Measurements from ENCODE around the gene TEKT5. TPM values are rescaled to one million over a fixed set of nuclear protein-coding genes. Genes with fewer than 3 reads are reported as not detected.

The TEKT5 gene
- total and polyA plus RNA-seq, 4 donors: 0.13 to 0.92 TPM; not detected in 2

DNA sequence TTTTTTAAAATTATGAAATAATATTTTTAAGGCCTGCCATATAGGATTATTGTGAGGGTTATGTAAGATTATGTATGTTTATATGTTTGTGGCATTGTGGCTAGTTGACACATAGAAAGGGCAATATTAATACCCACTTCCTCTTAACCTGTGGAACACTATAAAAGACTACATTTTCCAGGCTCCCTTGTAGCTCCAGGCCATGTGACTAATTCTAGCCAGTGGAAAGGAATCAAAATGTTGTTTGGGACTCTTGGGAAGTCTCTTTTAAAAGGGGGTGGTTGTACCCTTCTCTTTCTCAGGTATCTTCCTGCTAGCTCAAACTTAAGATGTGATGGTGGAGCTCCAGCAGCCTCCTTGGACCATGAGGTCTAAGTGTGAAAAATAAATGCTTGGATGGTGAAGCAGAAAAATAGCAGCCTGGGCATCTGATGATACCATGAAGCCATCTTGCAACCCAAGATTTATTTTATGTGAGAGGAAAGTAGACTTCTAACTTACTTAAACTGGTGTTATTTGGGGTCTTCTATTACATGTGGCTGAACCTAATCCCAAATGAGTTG lies 39.2 kb downstream of the TEKT5 start:
- no peak for DNase-seq (ENCODE audit: low spot score)
- Histone ChIP-seq H3K4me1 (ENCODE audit: control insufficient read depth in 4 of 4, insufficient read depth in 4 of 4, low read length in 3 of 4) (peaks cover 2 to 15% (median 7%) of the 10 kb centered on the region in 4 donors), H3K9ac (ENCODE audit: low read depth in 1 of 2, low read length in 2 of 2) (no peak overlapping the region), H3K9me3 (ENCODE audit: control insufficient read depth in 4 of 4, low read length in 3 of 4) (no peaks in the 10 kb centered on the region), H3K27me3 (ENCODE audit: control insufficient read depth in 4 of 4, insufficient read depth in 4 of 4, low read length in 3 of 4) (no peaks in the 10 kb centered on the region), H3K27ac (ENCODE audit: low read depth in 1 of 2, low read length in 2 of 2) (no peak overlapping the region), H3K4me3 (ENCODE audit: low read depth in 1 of 3, low read length in 3 of 3) (no peak overlapping the region), H3K36me3 (ENCODE audit: control insufficient read depth in 4 of 4, insufficient read depth in 3 of 4, low read depth in 1 of 4, low read length in 3 of 4) (no peaks in the 10 kb centered on the region)
- TF ChIP-seq, protein P1, sequence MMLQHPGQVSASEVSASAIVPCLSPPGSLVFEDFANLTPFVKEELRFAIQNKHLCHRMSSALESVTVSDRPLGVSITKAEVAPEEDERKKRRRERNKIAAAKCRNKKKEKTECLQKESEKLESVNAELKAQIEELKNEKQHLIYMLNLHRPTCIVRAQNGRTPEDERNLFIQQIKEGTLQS (IDR thresholded peaks at IDR 0.05): no peak
- TF ChIP-seq, protein P2, sequence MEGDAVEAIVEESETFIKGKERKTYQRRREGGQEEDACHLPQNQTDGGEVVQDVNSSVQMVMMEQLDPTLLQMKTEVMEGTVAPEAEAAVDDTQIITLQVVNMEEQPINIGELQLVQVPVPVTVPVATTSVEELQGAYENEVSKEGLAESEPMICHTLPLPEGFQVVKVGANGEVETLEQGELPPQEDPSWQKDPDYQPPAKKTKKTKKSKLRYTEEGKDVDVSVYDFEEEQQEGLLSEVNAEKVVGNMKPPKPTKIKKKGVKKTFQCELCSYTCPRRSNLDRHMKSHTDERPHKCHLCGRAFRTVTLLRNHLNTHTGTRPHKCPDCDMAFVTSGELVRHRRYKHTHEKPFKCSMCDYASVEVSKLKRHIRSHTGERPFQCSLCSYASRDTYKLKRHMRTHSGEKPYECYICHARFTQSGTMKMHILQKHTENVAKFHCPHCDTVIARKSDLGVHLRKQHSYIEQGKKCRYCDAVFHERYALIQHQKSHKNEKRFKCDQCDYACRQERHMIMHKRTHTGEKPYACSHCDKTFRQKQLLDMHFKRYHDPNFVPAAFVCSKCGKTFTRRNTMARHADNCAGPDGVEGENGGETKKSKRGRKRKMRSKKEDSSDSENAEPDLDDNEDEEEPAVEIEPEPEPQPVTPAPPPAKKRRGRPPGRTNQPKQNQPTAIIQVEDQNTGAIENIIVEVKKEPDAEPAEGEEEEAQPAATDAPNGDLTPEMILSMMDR (IDR thresholded peaks at IDR 0.05; ENCODE audit: low read depth, low read length, missing input control): no peak
- TF ChIP-seq YY1 (IDR thresholded peaks at IDR 0.05) (no peak), RAD21 (IDR thresholded peaks at IDR 0.05) (no peak), EGR1 (IDR thresholded peaks at IDR 0.05; ENCODE audit: low read depth in 2 of 2) (no peak), NR2F2 (IDR thresholded peaks at IDR 0.05) (no peak), TAF1 (conservative IDR thresholded peaks at IDR 0.05) (no peak), FOXA1 (IDR thresholded peaks at IDR 0.05) (no peak)
- TF ChIP-seq, protein P3, sequence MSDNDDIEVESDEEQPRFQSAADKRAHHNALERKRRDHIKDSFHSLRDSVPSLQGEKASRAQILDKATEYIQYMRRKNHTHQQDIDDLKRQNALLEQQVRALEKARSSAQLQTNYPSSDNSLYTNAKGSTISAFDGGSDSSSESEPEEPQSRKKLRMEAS (IDR thresholded peaks at IDR 0.05): no peak
- TF ChIP-seq, protein P4, sequence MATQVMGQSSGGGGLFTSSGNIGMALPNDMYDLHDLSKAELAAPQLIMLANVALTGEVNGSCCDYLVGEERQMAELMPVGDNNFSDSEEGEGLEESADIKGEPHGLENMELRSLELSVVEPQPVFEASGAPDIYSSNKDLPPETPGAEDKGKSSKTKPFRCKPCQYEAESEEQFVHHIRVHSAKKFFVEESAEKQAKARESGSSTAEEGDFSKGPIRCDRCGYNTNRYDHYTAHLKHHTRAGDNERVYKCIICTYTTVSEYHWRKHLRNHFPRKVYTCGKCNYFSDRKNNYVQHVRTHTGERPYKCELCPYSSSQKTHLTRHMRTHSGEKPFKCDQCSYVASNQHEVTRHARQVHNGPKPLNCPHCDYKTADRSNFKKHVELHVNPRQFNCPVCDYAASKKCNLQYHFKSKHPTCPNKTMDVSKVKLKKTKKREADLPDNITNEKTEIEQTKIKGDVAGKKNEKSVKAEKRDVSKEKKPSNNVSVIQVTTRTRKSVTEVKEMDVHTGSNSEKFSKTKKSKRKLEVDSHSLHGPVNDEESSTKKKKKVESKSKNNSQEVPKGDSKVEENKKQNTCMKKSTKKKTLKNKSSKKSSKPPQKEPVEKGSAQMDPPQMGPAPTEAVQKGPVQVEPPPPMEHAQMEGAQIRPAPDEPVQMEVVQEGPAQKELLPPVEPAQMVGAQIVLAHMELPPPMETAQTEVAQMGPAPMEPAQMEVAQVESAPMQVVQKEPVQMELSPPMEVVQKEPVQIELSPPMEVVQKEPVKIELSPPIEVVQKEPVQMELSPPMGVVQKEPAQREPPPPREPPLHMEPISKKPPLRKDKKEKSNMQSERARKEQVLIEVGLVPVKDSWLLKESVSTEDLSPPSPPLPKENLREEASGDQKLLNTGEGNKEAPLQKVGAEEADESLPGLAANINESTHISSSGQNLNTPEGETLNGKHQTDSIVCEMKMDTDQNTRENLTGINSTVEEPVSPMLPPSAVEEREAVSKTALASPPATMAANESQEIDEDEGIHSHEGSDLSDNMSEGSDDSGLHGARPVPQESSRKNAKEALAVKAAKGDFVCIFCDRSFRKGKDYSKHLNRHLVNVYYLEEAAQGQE (IDR thresholded peaks at IDR 0.05): no peak

DNA sequence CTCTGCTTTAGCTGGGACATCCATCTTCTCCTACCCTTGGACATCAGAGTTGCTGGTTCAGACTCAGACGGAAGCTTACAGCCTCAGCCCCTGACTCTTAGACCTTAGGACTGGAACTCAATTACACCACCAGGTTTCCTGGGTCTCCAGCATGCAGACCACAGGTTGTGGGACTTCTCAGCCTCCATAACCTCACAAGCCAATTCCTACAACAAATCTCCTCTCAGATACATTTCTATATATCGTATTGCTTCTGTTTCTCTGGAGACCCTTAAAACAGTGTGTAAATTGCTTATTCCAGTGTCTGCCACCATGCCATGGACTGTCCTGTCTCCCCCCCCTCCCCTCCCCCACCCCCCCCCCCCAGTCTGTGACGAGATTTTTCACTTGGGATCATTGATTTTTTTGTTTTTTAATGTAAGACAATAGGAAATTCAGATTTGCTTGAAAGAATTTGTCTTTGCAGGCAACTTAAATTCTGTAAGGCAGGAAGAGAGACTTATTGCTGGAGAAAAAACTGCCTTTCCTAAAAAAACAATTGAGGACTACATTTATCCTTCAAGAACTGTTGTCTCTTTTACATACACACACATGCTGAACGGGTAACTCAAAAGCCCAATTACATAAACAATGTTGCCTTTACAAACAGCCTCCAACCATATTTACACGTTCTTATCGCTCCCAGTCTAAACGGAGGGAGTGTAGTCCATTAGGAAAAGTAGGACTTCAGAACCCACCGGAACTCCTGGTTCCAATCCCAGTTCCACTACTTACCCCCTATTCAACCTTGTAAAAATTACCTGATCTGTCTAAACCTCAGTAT lies 39.9 kb downstream of the TEKT5 start:
- 65% methylated on average over 8 of the region's 8 CpGs for WGBS
- Histone ChIP-seq H3K9ac (ENCODE audit: low read depth in 1 of 2, low read length in 2 of 2) (no peak overlapping the region), H3K4me1 (ENCODE audit: control insufficient read depth in 4 of 4, insufficient read depth in 4 of 4, low read length in 3 of 4) (peaks cover 0 to 15% (median 5%) of the 10 kb centered on the region in 4 donors), H3K27ac (ENCODE audit: low read depth in 1 of 2, low read length in 2 of 2) (no peak overlapping the region), H3K27me3 (ENCODE audit: control insufficient read depth in 4 of 4, insufficient read depth in 4 of 4, low read length in 3 of 4) (no peaks in the 10 kb centered on the region), H3K9me3 (ENCODE audit: control insufficient read depth in 4 of 4, low read length in 3 of 4) (no peaks in the 10 kb centered on the region), H3K36me3 (ENCODE audit: control insufficient read depth in 4 of 4, insufficient read depth in 3 of 4, low read depth in 1 of 4, low read length in 3 of 4) (no peaks in the 10 kb centered on the region), H3K4me3 (ENCODE audit: low read depth in 1 of 3, low read length in 3 of 3) (no peak overlapping the region)
- no peak for DNase-seq (ENCODE audit: low spot score)
- TF ChIP-seq, protein P5, sequence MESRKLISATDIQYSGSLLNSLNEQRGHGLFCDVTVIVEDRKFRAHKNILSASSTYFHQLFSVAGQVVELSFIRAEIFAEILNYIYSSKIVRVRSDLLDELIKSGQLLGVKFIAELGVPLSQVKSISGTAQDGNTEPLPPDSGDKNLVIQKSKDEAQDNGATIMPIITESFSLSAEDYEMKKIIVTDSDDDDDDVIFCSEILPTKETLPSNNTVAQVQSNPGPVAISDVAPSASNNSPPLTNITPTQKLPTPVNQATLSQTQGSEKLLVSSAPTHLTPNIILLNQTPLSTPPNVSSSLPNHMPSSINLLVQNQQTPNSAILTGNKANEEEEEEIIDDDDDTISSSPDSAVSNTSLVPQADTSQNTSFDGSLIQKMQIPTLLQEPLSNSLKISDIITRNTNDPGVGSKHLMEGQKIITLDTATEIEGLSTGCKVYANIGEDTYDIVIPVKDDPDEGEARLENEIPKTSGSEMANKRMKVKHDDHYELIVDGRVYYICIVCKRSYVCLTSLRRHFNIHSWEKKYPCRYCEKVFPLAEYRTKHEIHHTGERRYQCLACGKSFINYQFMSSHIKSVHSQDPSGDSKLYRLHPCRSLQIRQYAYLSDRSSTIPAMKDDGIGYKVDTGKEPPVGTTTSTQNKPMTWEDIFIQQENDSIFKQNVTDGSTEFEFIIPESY (IDR thresholded peaks at IDR 0.05): no peak
- TF ChIP-seq JUND (IDR thresholded peaks at IDR 0.05) (no peak), FOXA2 (IDR thresholded peaks at IDR 0.05) (no peak), SP1 (IDR thresholded peaks at IDR 0.05) (no peak), HNF4G (IDR thresholded peaks at IDR 0.05) (no peak), FOXA1 (IDR thresholded peaks at IDR 0.05) (no peak), YY1 (IDR thresholded peaks at IDR 0.05) (no peak), GABPA (IDR thresholded peaks at IDR 0.05 in 1 of 2, conservative IDR thresholded peaks at IDR 0.05 in 1 of 2) (no peak), HNF4A (conservative IDR thresholded peaks at IDR 0.05) (no peak), RAD21 (IDR thresholded peaks at IDR 0.05) (no peak)
- TF ChIP-seq, protein P1 (IDR thresholded peaks at IDR 0.05): no peak
- TF ChIP-seq, protein P2 (IDR thresholded peaks at IDR 0.05; ENCODE audit: low read depth, low read length, missing input control): no peak

Measured in liver (tissue), 9 donors.